GM13976 (cell line): ENCODE measurements around the gene NEGR1.

Source experiments
- DNase-seq: peaks from one replicate; pipeline ENCODE4 v3.0.0; 2012; ENCODE audit warnings: low spot score
- CTCF ChIP-seq: IDR thresholded peaks from 2 replicates; pipeline ENCODE4 v1.5.1; 2012; ENCODE audit warnings: borderline replicate concordance, mild to moderate bottlenecking; ENCODE audit not compliant: insufficient read depth; ENCODE audit errors: extremely low read depth, missing control alignments, control extremely low read depth
- in situ Hi-C: fragments of 300-500 bp; cut with MboI; formaldehyde crosslinking; loops from one replicate; pipeline ENCODE4 v1.12.0; 2022; ENCODE audit warnings: low sequenced_read_pairs, mixed read lengths, inconsistent platforms; ENCODE audit not compliant: unreplicated experiment

NEGR1 gene

GRCh38 chr1:71424536-71424935 lies 857.8 kb downstream of the NEGR1 start:
- TF ChIP-seq CTCF = no peak
- no peak for DNase-seq
- in situ Hi-C loops = no loop called here

- no peak for DNase-seq
- no peak for TF ChIP-seq CTCF
- in situ Hi-C loops = no loop called here
These were observed 860.1 kb downstream of the NEGR1 start for GRCh38 chr1:71422221-71422620.

- TF ChIP-seq CTCF = no peak
- in situ Hi-C loops = no loop called here
- no peak for DNase-seq
These were observed 864.9 kb downstream of the NEGR1 start for GRCh38 chr1:71417421-71417820.

- in situ Hi-C loops = no loop called here
- DNase-seq = no peak
- TF ChIP-seq CTCF = no peak
These were observed 868.2 kb downstream of the NEGR1 start for GRCh38 chr1:71414179-71414578.

- in situ Hi-C loops = no loop called here
- no peak for DNase-seq
These were observed 868.7 kb downstream of the NEGR1 start for GRCh38 chr1:71413441-71414175.

GRCh38 chr1:71400050-71400449 lies 882.3 kb downstream of the NEGR1 start:
- no peak for TF ChIP-seq CTCF
- in situ Hi-C loops = no loop called here

More at GRCh38 chr1:71413441-71414175, 868.7 kb downstream of the NEGR1 start:
- no peak for TF ChIP-seq CTCF

More at GRCh38 chr1:71400050-71400449, 882.3 kb downstream of the NEGR1 start:
- DNase-seq = no peak
